Ishikawa (cell line): ENCODE measurements around the gene IQCH.

ENCODE experiments used
- CREB1 ChIP-seq: IDR thresholded peaks from 2 replicates; pipeline ENCODE4 v1.6.1; 2012; ENCODE audit warnings: low read depth
- EGR1 ChIP-seq: IDR thresholded peaks from 2 replicates; pipeline ENCODE4 v1.6.1; 2012
- EP300 ChIP-seq: IDR thresholded peaks from 2 replicates; pipeline ENCODE4 v1.6.1; 2012; ENCODE audit warnings: borderline replicate concordance
- FOXM1 ChIP-seq: IDR thresholded peaks from 2 replicates; pipeline ENCODE4 v1.6.1; 2012; ENCODE audit warnings: low read depth, borderline replicate concordance
- NFIC ChIP-seq: IDR thresholded peaks from 2 replicates; pipeline ENCODE4 v1.6.1; 2012
- TAF1 ChIP-seq: IDR thresholded peaks from 2 replicates; pipeline ENCODE4 v1.6.1; 2012; ENCODE audit warnings: low read depth, mild to moderate bottlenecking
- TCF12 ChIP-seq: IDR thresholded peaks from 2 replicates; pipeline ENCODE4 v1.6.1; 2012; ENCODE audit warnings: low read depth
- TEAD4 ChIP-seq: IDR thresholded peaks from 2 replicates; pipeline ENCODE4 v1.6.1; 2012
- YY1 ChIP-seq: IDR thresholded peaks from 2 replicates; pipeline ENCODE4 v1.6.1; 2012; ENCODE audit warnings: low read depth
- TF ChIP-seq, protein P1 (sequence below): IDR thresholded peaks from 2 replicates; pipeline ENCODE4 v1.6.1; 2012; ENCODE audit warnings: low read depth, mild to moderate bottlenecking
- TF ChIP-seq, protein P2 (sequence below): IDR thresholded peaks from 2 replicates; pipeline ENCODE4 v1.6.1; 2012

DNA sequence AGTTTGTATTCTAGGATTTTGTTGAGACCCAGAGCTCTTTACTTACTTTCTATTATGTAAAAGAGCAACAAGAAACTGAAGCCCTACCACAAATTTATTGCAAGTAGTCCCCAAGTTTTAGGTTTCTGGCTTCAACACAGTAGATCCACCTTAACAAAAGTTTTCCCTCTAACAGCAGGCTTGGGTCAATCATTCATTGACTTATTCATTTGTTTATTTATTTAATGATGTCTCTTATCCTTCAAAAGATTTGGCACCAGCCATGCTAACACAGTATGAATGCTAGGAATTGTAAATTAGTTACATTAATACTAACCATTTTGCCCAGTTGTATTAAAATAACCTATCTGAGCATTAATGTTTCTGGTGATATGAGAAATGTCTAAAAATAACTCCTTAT is 88.6 kb downstream of the IQCH start:
- TF ChIP-seq TAF1 (no peak), NFIC (no peak), EP300 (no peak), CREB1 (no peak), TCF12 (no peak), FOXM1 (no peak), YY1 (no peak), EGR1 (no peak), TEAD4 (no peak)
- TF ChIP-seq, protein P1, sequence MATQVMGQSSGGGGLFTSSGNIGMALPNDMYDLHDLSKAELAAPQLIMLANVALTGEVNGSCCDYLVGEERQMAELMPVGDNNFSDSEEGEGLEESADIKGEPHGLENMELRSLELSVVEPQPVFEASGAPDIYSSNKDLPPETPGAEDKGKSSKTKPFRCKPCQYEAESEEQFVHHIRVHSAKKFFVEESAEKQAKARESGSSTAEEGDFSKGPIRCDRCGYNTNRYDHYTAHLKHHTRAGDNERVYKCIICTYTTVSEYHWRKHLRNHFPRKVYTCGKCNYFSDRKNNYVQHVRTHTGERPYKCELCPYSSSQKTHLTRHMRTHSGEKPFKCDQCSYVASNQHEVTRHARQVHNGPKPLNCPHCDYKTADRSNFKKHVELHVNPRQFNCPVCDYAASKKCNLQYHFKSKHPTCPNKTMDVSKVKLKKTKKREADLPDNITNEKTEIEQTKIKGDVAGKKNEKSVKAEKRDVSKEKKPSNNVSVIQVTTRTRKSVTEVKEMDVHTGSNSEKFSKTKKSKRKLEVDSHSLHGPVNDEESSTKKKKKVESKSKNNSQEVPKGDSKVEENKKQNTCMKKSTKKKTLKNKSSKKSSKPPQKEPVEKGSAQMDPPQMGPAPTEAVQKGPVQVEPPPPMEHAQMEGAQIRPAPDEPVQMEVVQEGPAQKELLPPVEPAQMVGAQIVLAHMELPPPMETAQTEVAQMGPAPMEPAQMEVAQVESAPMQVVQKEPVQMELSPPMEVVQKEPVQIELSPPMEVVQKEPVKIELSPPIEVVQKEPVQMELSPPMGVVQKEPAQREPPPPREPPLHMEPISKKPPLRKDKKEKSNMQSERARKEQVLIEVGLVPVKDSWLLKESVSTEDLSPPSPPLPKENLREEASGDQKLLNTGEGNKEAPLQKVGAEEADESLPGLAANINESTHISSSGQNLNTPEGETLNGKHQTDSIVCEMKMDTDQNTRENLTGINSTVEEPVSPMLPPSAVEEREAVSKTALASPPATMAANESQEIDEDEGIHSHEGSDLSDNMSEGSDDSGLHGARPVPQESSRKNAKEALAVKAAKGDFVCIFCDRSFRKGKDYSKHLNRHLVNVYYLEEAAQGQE = no peak
- TF ChIP-seq, protein P2, sequence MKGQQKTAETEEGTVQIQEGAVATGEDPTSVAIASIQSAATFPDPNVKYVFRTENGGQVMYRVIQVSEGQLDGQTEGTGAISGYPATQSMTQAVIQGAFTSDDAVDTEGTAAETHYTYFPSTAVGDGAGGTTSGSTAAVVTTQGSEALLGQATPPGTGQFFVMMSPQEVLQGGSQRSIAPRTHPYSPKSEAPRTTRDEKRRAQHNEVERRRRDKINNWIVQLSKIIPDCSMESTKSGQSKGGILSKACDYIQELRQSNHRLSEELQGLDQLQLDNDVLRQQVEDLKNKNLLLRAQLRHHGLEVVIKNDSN = no peak
